Stimulated activated CD8-positive, alpha-beta memory T cell treated with anti-CD3 and anti-CD28 coated beads, Interleukin-2, amount 100 ng/mL, for 1 hour (primary cell): ENCODE results near the gene ZNF432.

Experiments
- DNase-seq, 2 donors: peaks; one replicate each; pipeline ENCODE4 v3.0.0-alpha.2; 2020; ENCODE audit warnings: low read depth in 2 of 2

ZNF432 gene

GRCh38 chr19:52010674-52011073 is 38.0 kb downstream of the ZNF432 start:
- DNase-seq, result no peak

- DNase-seq, result peak; percentile 78 to 81
Measured at GRCh38 chr19:52007806-52008557, 40.7 kb downstream of the ZNF432 start, which contains the start of gene ZNF615. Gene ZNF615, minus strand, starts transcription at chr19:52008211. Its CDS starts 4,500 bp downstream, at chr19:52003711.

- no peak for DNase-seq
Measured at GRCh38 chr19:52007451-52007805, 41.2 kb downstream of the ZNF432 start.

GRCh38 chr19:51994048-51994644 is 54.5 kb downstream of the ZNF432 start:
- DNase-seq, result no peak

GRCh38 chr19:51993422-51993821 is 55.2 kb downstream of the ZNF432 start:
- no peak for DNase-seq

- DNase-seq, result peak; percentile 70 to 77
Measured at GRCh38 chr19:51986309-51987291, 62.0 kb downstream of the ZNF432 start, which contains the start of gene ZNF350. Gene ZNF350, minus strand, starts transcription at chr19:51986840. Its CDS starts 12,480 bp downstream, at chr19:51974360.

- no peak for DNase-seq
Measured at GRCh38 chr19:51983361-51983760, 65.3 kb downstream of the ZNF432 start.
